NCI-H2227 (cell line): ENCODE results near the gene STRN3.
"Not testable (repeated sequence)": the region's sequence is repeated elsewhere in the genome, so short reads cannot be mapped to it uniquely, and the experiment has no call there.

ENCODE experiments used
- DNase-seq: peaks from one replicate; lab custom pipeline; 2025; ENCODE audit not compliant: unreplicated experiment; lab: John Stamatoyannopoulos, UW

The STRN3 gene, protein sequence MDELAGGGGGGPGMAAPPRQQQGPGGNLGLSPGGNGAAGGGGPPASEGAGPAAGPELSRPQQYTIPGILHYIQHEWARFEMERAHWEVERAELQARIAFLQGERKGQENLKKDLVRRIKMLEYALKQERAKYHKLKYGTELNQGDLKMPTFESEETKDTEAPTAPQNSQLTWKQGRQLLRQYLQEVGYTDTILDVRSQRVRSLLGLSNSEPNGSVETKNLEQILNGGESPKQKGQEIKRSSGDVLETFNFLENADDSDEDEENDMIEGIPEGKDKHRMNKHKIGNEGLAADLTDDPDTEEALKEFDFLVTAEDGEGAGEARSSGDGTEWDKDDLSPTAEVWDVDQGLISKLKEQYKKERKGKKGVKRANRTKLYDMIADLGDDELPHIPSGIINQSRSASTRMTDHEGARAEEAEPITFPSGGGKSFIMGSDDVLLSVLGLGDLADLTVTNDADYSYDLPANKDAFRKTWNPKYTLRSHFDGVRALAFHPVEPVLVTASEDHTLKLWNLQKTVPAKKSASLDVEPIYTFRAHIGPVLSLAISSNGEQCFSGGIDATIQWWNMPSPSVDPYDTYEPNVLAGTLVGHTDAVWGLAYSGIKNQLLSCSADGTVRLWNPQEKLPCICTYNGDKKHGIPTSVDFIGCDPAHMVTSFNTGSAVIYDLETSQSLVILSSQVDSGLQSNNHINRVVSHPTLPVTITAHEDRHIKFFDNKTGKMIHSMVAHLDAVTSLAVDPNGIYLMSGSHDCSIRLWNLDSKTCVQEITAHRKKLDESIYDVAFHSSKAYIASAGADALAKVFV

DNA sequence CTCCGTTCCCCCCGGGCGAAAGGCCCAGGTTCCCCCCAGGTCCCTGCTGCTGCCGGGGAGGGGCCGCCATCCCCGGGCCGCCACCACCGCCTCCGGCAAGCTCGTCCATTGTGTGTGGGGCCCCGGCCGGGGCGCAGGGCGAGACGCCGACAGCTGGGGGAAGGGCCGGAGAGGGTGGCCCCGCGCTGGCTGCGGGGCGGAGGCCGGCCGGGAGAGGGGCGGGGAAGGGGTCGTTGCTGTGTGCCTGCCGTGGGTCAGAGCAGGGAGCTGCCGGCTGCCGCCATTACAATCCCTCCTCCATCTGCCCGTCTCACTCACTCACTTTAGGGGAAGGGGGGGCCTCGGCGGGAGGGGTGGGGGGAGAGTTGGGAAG lies at the start of gene STRN3:
STRN3 (minus strand) TSS at position 303 of the 373 bp plus-strand sequence; CDS start at position 109, 194 bp downstream.
- no peak for DNase-seq

DNA sequence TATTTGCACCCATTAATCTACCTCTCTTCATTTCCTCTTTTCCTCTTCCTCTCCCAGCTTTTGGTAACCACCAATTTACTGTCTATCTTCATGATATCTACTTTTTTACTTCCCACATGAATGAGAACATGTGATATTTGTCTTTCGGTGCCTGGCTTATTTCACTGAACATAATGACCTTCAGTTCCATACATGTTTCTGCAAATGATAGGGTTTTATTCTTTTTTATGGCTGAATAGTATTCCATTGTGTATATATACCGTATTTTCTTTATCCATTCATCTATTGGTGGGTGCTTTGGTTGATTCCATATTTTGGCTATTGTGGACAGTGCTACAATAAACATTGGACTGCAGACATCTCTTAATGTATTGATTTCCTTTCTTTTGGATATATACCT lies 49.0 kb upstream of the STRN3 start:
- no peak for DNase-seq

DNA sequence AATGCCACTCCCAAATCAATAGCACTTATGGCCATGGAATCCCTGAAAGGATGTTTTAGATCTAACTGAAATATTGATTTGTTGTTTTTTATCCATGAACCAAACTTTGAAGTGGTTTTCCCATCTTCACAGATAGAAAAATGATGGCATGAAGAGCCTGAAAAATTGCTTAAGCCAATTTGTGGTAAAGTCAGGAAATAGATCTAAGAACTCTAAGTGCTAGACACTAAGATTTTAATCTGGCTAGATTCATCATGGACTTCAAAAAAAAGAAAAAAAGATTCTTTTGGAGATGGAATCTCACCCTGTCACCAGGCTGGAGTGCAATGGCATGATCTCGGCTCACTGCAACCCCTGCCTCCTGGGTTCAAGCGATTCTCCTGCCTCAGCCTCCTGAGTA lies 45.0 kb upstream of the STRN3 start:
- no peak for DNase-seq

DNA sequence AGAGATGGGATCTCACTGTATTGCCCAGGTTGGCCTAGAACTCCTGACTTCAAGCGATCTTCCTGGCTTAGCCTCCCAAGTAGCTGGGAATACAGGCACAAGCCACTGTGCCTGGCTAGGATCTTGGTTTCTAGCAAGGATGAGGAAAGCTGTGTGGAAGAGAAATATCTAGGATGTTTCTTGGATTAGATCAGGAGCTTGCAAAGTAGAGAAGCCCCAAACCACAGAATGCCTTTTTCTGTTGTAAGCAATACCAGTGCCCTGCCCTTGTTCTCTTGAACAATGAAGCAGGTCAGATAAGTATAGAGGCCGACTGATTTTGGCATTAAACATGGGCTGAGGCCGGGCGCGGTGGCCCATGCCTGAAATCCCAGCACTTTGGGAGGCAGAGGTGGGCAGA lies 44.3 kb upstream of the STRN3 start:
- DNase-seq: no peak

DNA sequence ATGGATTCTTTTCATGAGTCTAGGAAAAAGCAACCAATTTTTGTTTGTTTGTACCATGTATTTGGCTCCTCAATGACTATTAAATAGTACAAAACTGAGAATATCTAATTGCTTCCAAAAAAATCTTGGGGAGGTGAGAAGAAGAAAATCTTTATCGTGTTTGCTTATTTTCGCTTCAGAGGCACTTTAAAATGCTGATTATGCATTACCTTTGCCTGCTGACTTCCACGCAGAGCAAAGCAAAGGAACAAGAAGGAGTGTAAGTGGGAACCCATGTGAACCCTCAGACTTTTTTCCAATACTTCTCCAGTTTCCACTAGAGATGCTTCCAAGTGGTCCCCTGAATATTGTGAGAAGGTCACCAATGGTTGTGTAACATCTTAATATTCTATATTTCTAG lies 43.2 kb upstream of the STRN3 start:
- DNase-seq: no peak

DNA sequence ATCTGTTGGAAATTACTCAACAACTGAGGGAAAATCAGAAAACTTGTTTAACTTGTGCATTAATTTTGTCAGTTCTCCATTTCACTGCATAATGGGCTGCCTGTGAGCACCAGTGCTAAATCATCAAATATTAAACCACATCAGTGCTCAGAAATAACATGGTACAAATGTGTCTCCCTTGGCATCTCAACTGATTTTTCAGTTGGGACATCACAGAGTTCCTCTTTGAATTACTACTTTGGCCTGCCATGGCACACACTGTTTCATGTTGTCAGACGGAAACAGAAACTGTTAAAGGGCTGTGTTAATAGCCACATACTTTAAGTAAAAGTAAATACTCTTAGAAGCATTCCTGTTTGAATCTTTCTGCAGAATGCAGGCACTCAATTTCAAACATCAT lies 42.1 kb upstream of the STRN3 start:
- DNase-seq: no peak

DNA sequence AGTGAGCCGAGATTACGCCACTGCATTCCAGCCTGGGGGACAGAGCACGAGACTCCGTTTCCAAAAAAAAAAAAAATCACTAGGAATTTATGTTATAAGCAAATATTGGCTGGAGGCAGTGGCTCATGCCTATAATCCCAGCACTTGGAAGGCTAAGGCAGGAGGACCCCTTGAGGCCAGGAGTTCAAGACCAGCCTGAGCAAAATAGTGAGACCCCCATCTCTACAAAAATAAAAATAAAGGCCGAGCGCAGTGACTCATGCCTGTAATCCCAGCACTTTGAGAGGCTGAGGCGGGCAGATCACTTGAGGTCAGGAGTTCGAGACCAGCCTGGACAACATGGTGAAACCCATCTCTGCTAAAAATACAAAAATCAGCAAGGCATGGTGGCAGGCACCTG lies 36.7 kb upstream of the STRN3 start:
- DNase-seq: not testable (repeated sequence)

DNA sequence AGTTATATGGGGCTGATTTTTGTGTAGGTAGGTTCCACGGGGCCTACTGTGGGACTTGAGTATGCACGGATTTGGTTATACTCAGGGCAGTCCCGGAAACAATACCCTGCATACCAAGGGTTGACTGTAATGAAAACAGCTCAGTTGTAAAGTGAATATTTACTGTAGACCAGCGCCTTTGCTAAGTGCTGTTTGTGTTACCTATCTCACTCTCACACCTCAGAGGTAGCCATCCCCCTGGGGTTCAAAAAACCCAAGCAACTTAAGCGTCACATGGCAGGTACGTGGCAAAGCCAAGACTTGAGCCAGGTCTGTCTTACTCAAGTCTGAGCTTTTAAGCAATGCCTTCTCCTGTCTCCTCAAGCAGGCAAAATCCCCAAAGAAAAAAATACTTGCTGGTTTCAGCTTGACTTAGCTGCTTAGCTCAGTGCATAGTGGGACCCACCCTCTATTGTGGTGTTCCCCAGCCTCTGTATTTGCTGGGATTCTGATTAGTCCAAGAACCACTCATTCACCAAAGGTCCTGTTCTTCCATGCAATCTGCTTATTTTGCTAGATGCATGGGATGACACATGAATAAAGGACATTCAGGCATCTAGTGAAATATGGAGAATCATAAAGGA lies 34.2 kb upstream of the STRN3 start:
- DNase-seq: no peak

DNA sequence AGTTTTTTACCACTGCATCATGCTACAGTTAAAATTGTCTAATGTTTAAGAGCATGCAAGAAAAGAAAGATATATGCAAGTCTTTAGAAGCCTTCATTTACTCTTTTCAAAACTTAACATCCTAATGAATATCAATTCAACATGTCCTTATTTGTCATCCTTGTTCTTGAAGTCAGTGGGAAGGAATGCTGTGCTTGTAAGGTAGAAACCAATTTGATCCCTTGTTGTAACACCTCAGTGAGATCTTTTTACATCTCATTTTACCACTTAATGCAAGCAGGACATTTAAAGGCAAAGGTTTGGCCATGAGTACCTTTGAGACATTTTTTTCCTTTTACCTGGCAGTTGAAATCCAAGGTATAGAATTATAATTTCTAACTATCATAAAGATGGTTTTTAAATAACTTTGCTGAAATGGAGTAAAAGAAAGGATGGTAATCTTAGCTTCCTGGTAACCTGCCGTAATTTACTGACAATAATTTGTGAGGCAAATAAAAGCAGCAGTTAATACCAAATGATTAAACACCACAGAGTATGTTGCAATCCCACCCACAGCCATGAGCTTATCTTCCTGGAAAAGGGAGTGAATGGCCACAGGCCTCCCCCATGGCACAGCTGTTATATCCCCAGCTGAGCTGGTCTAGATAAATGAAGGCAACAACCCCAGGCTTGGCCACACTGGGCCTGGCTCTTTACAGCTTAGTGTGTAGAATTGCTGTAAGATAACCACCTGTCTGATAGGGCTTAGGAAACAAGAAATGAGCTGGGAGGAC lies 33.2 kb upstream of the STRN3 start:
- DNase-seq: no peak

DNA sequence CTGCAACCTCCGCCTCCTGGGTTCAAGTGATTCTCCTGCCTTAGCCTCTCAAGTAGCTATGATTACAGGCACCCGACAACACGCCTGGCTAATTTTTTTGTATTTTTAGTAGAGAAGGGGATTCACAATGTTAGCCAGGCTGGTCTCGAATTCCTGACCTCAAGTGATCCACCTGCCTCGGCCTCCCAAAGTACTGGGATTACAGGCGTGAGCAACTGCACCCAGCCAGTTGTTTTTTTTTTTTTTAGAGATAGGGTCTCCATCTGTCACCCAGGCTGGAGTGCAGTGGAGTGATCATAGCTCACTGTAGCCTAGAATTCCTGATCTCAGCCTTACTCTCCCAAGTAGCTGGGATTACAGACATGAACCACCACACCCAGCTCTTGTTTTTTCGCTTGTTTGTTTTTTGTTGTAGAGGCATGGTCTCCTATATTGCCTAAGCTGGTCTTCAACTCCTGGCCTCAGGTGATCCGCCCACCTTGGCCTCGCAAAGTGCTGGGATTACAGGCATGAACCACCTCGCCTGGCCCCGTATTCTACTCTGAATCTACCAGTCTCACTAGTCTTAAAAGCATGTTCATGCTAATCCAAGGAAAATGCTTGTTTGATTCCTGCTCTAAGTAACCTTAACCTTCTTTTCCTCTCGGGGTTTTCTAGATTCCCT lies 31.7 kb upstream of the STRN3 start:
- DNase-seq: no peak

DNA sequence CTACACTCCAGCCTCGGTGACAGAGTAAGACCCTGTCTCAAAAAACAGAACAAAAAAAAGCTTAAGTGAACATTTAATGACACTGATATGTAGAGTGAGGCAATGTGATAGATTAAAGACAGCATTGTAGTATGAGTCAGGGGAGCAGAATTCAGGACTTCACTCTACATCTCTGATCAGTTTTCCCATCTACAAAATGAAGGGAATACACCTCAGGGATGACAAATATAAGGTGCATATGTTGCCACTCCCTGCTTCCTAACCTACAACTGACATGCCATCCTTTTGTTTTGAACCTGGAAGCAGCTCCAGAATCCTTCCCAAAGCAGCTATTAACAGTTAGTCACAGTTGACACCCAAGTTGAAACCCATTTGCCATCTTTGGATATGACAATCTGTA lies 30.9 kb upstream of the STRN3 start:
- DNase-seq: no peak

DNA sequence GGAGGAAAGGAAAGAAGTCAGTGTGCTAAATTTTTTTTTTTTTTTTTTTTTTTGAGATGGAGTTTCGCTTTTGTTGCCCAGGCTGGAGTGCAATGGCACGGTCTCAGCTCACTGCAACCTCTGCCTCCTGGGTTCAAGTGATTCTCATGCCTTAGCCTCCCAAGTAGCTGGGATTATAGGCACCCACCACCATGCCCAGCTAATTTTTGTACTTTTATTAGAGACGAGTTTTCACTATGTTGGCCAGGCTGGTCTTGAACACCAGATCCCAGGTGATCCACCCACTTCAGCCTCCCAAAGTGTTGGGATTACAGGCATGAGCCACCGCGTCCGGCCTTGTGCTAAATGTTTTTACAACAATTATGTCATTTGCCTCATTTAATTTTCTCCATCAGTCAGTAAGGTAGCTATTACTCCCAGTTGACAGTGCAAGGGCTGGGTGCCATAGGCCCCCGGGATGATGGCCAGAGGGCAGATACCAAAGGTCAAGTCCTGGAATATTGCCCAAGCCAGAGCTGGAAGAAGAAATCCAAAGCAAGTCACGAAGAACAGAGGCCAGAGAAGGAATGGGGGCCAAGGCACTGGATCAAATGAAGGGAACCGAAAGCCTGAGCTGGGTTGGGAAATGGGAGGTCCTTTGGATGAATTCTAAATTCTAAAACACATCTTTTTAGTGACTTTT lies 26.9 kb upstream of the STRN3 start:
- DNase-seq: not testable (repeated sequence)

DNA sequence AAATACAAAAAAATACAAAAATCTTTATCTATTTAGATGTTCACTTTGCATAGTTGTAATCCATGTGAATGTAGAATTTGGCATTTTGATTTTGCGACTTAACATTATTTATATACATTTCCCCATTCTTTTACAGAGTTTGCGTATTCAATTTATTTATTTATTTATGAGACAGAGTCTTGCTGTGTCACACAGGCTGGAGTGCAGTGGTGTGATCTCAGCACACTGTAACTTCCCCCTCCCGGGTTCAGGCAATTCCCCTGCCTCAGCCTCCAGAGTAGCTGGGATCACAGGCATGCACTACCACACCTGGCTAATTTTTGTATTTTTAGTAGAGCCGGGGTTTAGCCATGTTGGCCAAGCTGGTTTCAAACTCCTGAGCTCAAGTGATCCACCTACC lies 25.3 kb upstream of the STRN3 start:
- no peak for DNase-seq

DNA sequence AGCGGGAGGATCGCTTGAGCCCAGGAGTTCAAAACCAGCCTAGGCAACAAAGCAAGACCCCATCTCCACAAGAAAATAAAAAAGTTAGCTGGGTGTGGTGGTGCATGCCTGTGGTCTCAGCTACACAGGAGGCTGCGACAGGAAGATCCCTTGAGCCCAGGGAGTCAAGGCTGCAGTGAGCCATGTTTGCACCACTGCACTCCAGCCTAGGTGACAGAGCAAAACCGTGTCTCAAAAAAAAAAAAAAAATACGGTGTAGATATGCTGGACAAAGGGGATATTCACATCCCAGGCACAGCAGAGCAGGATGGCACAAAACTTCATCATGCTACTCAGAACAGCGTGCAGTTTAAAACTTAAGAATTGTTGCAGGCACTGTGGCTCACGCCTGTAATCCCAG lies 24.8 kb upstream of the STRN3 start:
- DNase-seq: no peak

DNA sequence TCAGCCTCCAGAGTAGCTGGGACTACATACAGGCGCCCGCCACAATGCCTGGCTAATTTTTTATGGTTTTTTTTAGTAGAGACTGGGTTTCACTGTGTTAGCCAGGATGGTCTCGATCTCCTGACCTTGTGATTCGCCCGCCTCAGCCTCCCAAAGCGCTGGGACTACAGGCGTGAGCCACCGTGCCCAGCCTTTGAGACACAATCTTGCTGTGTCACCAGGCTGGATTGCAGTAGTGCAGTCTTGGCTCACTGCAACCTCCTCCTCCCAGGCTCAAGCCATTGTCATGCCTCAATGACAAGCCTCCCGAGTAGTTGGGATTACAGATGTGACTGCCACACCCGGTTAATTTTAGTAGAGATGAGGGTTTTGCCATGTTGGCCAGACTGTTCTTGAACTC lies 21.3 kb upstream of the STRN3 start:
- no peak for DNase-seq

DNA sequence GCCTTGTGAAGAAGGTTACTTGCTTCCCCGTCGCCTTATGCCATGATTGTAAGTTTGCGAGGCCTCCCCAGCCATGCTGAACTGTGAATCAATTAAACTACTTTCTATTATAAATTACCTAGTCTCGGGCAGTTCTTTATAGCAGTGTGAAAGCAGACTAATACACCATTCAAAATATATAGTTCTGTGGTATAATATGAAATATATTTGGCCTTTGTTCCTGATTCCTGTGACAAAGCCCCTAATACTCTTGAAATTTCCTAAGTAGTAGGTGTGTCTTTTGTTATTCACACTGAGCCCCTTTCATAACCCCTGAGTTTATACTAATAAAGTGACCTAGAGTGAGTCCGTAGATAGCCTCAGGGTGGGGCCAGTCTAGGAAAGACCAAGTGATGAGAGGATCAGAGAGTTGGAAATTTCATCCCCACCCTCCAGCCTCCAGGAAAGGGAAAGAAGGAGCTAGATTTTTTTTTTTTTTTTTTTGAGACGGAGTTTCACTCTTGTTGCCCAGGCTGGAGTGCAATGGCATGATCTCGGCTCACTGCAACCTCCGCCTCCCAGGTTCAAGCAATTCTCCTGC lies 19.4 kb upstream of the STRN3 start:
- DNase-seq: no peak

DNA sequence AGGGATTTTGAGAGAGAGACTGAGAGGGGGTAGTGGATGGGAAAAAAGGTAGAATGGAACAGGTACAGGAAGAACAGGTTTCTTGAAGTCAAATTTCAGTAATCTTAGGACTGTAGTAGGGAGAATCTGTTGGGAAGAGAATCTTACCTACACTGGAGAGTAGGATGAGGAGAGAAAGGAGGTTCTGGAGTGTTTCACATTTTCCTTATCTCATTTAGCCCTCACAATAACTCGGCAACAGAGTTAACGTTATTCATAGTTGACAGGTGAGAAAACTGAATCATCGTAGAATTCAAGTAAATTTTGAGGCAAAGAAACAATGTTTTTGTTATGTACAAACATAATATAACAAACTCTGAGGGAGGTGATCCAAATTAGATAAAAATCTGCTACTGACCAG lies 17.2 kb upstream of the STRN3 start:
- DNase-seq: no peak

DNA sequence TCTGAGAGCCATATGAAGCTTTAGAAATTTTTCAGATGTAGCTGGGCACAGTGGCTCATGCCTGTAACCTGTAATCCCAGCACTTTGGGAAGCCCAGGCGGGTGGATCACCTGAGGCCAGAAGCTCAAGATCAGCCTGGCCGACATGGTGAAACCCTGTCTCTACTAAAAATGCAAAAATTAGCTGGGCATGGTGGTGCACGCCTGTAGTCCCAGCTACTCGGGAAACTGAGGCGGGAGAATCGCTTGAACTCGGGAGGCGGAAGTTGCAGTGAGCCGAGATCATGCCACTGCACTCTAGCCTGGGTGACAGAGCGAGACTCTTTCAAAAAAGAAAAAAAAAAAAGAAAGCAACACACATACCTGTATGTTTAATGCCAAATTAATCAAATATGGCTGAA lies 16.7 kb upstream of the STRN3 start:
- DNase-seq: not testable (repeated sequence)

DNA sequence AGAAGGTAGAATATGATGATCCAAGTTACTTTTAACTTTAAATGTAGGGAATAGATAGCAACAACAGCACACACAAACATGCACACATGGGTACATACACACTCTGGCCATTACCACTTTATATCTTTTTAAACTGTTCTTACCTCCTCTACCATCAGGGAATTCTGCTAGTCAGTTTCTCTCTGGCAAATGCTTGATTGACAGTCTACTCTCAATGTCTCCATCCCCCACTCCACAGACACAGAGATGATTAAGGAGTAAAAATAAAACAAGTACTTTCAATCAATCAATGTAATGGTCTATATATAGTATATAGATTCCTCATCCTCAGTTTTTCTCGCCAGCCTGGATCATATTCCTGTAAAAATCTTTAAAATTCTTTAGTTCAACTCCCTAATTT lies 16.1 kb upstream of the STRN3 start:
- DNase-seq: no peak
